DND-41 (cell line): ENCODE results near the gene TRAF1.

Experiments
- ATAC-seq: fragments of 200-7000 bp; cut with Tn5 transposase; 3 replicates; pipeline ENCODE4 v1.9.1; 2021; ENCODE audit warnings: low read depth; ENCODE audit not compliant: insufficient read depth
- DNase-seq: peaks from one replicate; pipeline ENCODE4 v3.0.0-alpha.2; 2020
- H2AFZ ChIP-seq: 2 replicates; pipeline ENCODE4 v1.6.0; 2012; ENCODE audit warnings: low read depth, low read length
- H3K27ac ChIP-seq: 2 replicates; pipeline ENCODE4 v1.5.1; 2012; ENCODE audit warnings: low read length, inconsistent platforms
- H3K27me3 ChIP-seq: fragments of 200-600 bp; sonication (generic); 2 replicates; pipeline ENCODE4 v1.6.0; 2012; ENCODE audit warnings: low read length, mild to moderate bottlenecking, inconsistent platforms; ENCODE audit not compliant: insufficient read depth, poor library complexity
- H3K36me3 ChIP-seq: 2 replicates; pipeline ENCODE4 v1.5.1; 2012; ENCODE audit warnings: low read length, inconsistent platforms; ENCODE audit not compliant: insufficient read depth
- H3K4me1 ChIP-seq: 2 replicates; pipeline ENCODE4 v1.5.1; 2012; ENCODE audit warnings: mild to moderate bottlenecking, low read length; ENCODE audit not compliant: insufficient read depth
- H3K4me2 ChIP-seq: 2 replicates; pipeline ENCODE4 v1.6.0; 2012; ENCODE audit warnings: mild to moderate bottlenecking, moderate library complexity, low read length, inconsistent platforms; ENCODE audit not compliant: insufficient read depth
- H3K4me3 ChIP-seq, 2 experiments: fragments of 200-600 bp in 1 of 2; shearing (Covaris generic) in 1 of 2; 2 replicates each; pipeline ENCODE4 v1.5.1; 2012 to 2016; ENCODE audit warnings: inconsistent platforms in 2 of 2, low read length in 2 of 2, mild to moderate bottlenecking in 2 of 2, low read depth in 1 of 2, moderate library complexity in 1 of 2
- H3K79me2 ChIP-seq: 2 replicates; pipeline ENCODE4 v1.6.0; 2012; ENCODE audit warnings: low read length, inconsistent platforms; ENCODE audit not compliant: insufficient read depth
- H3K9ac ChIP-seq: 2 replicates; pipeline ENCODE4 v1.6.0; 2012; ENCODE audit warnings: low read depth, mild to moderate bottlenecking, inconsistent platforms, low read length, moderate library complexity
- H3K9me3 ChIP-seq: 2 replicates; pipeline ENCODE4 v1.5.1; 2012; ENCODE audit warnings: low read length, moderate library complexity, mild to moderate bottlenecking, inconsistent platforms; ENCODE audit not compliant: insufficient read depth, severe bottlenecking
- H4K20me1 ChIP-seq: 2 replicates; pipeline ENCODE4 v1.6.0; 2012; ENCODE audit warnings: low read length; ENCODE audit not compliant: insufficient read depth
- CTCF ChIP-seq: IDR thresholded peaks from 2 replicates; pipeline ENCODE4 v1.5.1; 2012; ENCODE audit warnings: borderline replicate concordance, low read length, moderate library complexity, mild to moderate bottlenecking; ENCODE audit not compliant: poor library complexity, severe bottlenecking; ENCODE audit errors: extremely low read depth
- EZH2 ChIP-seq: IDR thresholded peaks from 3 replicates; pipeline ENCODE4 v1.6.1; 2012; ENCODE audit warnings: borderline replicate concordance, low read depth, mild to moderate bottlenecking, moderate library complexity, low read length, inconsistent platforms; ENCODE audit not compliant: severe bottlenecking

Gene TRAF1

DNA sequence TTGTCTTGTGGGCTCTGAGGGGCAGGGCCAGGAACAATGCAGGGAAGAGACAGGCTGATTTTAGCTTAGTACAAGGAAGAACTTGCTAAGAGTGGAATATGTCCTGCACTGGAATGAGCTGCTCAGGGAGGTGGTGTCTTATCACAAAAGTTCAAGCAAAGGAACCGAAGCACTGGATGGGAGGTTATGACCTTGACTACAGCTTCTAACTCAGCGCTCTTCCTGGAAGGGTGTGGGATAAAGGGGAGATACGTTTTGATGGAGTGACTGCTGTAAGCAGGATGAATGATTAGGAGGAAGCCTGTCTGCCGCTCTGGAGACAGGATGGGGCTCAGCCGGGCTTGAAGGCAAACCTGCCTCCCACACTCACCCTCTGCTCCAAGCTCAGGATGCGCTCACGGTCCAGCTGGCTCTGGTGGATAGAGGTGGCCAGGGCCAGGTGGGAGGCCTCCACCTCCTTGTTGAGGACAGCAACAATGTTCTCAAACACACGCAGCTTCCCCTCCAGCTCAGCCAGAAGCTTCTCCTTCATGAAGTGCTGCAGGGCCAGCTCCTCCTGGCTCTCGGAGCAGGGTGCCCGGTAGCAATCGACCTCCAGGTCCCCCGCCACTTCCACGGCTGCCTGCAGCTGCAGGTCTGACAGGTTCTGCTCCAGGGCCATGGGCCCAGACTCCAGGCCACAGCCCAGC lies 13.5 kb downstream of the TRAF1 start:
- H3K79me2 ChIP-seq = no peaks in the 10 kb centered on the region
- H3K27ac ChIP-seq = no peak overlapping the region
- DNase-seq (no peak), ATAC-seq (no peak)
- H3K4me1 ChIP-seq = peaks cover 19% of the 10 kb centered on the region
- H4K20me1 ChIP-seq = no peaks in the 10 kb centered on the region
- no peak overlapping the region for H2AFZ ChIP-seq
- no peak overlapping the region for H3K4me3 ChIP-seq
- no peaks in the 10 kb centered on the region for H3K9me3 ChIP-seq
- H3K9ac ChIP-seq = no peak overlapping the region
- no peaks in the 10 kb centered on the region for H3K36me3 ChIP-seq
- TF ChIP-seq CTCF (no peak), EZH2 (no peak)
- H3K4me2 ChIP-seq = no peak overlapping the region
- no peaks in the 10 kb centered on the region for H3K27me3 ChIP-seq

- H3K9ac ChIP-seq = no peak overlapping the region
- no peaks in the 10 kb centered on the region for H3K27me3 ChIP-seq
- no peak for ATAC-seq
- H3K79me2 ChIP-seq = no peaks in the 10 kb centered on the region
- H4K20me1 ChIP-seq = no peaks in the 10 kb centered on the region
- no peaks in the 10 kb centered on the region for H3K36me3 ChIP-seq
- TF ChIP-seq EZH2 = no peak
- TF ChIP-seq CTCF = no peak
- no peaks in the 10 kb centered on the region for H3K9me3 ChIP-seq
- no peak overlapping the region for H3K27ac ChIP-seq
- no peak for DNase-seq
- H3K4me3 ChIP-seq = no peak overlapping the region
- H3K4me1 ChIP-seq = peaks cover 16% of the 10 kb centered on the region
- no peak overlapping the region for H3K4me2 ChIP-seq
- H2AFZ ChIP-seq = no peak overlapping the region
Observed at GRCh38 chr9:120911295-120911837, 15.2 kb downstream of the TRAF1 start.

GRCh38 chr9:120910643-120911042 lies 16.0 kb downstream of the TRAF1 start:
- Histone ChIP-seq H3K4me3 (no peak overlapping the region), H2AFZ (no peak overlapping the region)
- no peak for TF ChIP-seq EZH2
- no peak for TF ChIP-seq CTCF

More at GRCh38 chr9:120910643-120911042, 16.0 kb downstream of the TRAF1 start:
- Histone ChIP-seq H3K36me3 (no peaks in the 10 kb centered on the region), H3K27me3 (no peaks in the 10 kb centered on the region), H3K27ac (no peak overlapping the region), H3K4me1 (peaks cover 9% of the 10 kb centered on the region), H3K4me2 (no peak overlapping the region), H4K20me1 (no peaks in the 10 kb centered on the region), H3K79me2 (no peaks in the 10 kb centered on the region), H3K9me3 (no peaks in the 10 kb centered on the region), H3K9ac (no peak overlapping the region)
- ATAC-seq = no peak
- DNase-seq = no peak
